Panc1 (cell line): ENCODE data around the gene NAA80. TPM values are rescaled to one million over a fixed set of nuclear protein-coding genes. Genes with fewer than 3 reads are reported as not detected.

Experiments used
- ATAC-seq: fragments of 200-7000 bp; cut with Tn5 transposase; 2 replicates; pipeline ENCODE4 v1.9.1; 2020; ENCODE audit warnings: mild to moderate bottlenecking, moderate library complexity
- BruUV-seq: library from RNA; stranded (reverse); fragments of 400-500 nt; replicated peaks from 2 replicates; lab custom pipeline; 2021; lab: Mats Ljungman, UMichigan
- CTCF ChIA-PET: fragments of 300-600 bp; sonication (Branson Sonifier 250); formaldehyde crosslinking; loops from one replicate; lab custom pipeline; 2022; ENCODE audit warnings: antibody characterized with exemption; lab: Charles Lee
- POLR2A ChIA-PET: fragments of 300-600 bp; sonication (Branson Sonifier 250); formaldehyde crosslinking; loops from one replicate; lab custom pipeline; 2022; ENCODE audit warnings: antibody characterized with exemption; lab: Charles Lee
- DNase-seq: peaks from one replicate; pipeline ENCODE4 v3.0.0-alpha.2; 2010; ENCODE audit warnings: low read depth, low spot score
- H3K27ac ChIP-seq: 2 replicates; pipeline ENCODE4 v1.5.1; 2011; ENCODE audit warnings: mild to moderate bottlenecking, low read length, inconsistent platforms
- H3K27me3 ChIP-seq: fragments of 200-500 bp; sonication (Bioruptor generic); 2 replicates; pipeline ENCODE4 v1.6.0; 2014; ENCODE audit warnings: low read length, inconsistent platforms; ENCODE audit not compliant: control insufficient read depth, insufficient read depth
- H3K36me3 ChIP-seq: fragments of 200-500 bp; sonication (Bioruptor generic); 2 replicates; pipeline ENCODE4 v1.5.1; 2014; ENCODE audit warnings: inconsistent platforms, mild to moderate bottlenecking, low read length, moderate library complexity; ENCODE audit not compliant: control insufficient read depth, insufficient read depth
- H3K4me1 ChIP-seq: 2 replicates; pipeline ENCODE4 v1.5.1; 2011; ENCODE audit warnings: inconsistent platforms, mild to moderate bottlenecking, low read length, moderate library complexity; ENCODE audit not compliant: control insufficient read depth, insufficient read depth
- H3K4me3 ChIP-seq, 2 experiments: 2 replicates each; pipeline ENCODE4 v1.5.1; 2011 to 2012; ENCODE audit warnings: low read depth in 2 of 2, low read length in 2 of 2, mild to moderate bottlenecking in 2 of 2, inconsistent platforms in 1 of 2, moderate library complexity in 1 of 2
- H3K9me3 ChIP-seq: fragments of 200-500 bp; sonication (Bioruptor generic); 2 replicates; pipeline ENCODE4 v1.5.1; 2014; ENCODE audit warnings: low read depth, mild to moderate bottlenecking, inconsistent platforms, low read length, moderate library complexity; ENCODE audit not compliant: control insufficient read depth, insufficient read depth
- POLR2AphosphoS5 ChIP-seq: IDR thresholded peaks from 2 replicates; pipeline ENCODE4 v1.6.1; 2012; ENCODE audit warnings: mild to moderate bottlenecking, low read depth, low read length, moderate library complexity
- SIN3A ChIP-seq: IDR thresholded peaks from 2 replicates; pipeline ENCODE4 v1.6.1; 2012; ENCODE audit warnings: low read depth, mild to moderate bottlenecking, low read length, moderate library complexity, borderline replicate concordance; ENCODE audit not compliant: insufficient read depth
- TCF7L2 ChIP-seq: IDR thresholded peaks from 2 replicates; pipeline ENCODE4 v1.6.1; 2011; ENCODE audit warnings: mild to moderate bottlenecking, low read depth, low read length, inconsistent platforms
- in situ Hi-C: cut with HindIII; loops from 2 replicates; pipeline ENCODE4 v1.10.0; 2016; ENCODE audit warnings: low sequenced_read_pairs, low pct_unique_long_range_greater_than_20kb
- intact Hi-C: fragments of 100-400 bp; cut with micrococcal nuclease; formaldehyde crosslinking; loops from one replicate; pipeline ENCODE4 v1.10.0; 2022; ENCODE audit not compliant: unreplicated experiment
- total RNA-seq: library from RNA; stranded (reverse); gene quantifications from one replicate; pipeline ENCODE4 v1.2.1, GENCODE V29; 2021; ENCODE audit not compliant: unreplicated experiment
- TF ChIP-seq, protein P1 (sequence below), 2 experiments: IDR thresholded peaks; 2 replicates each; pipeline ENCODE4 v1.6.1; 2011 to 2012; ENCODE audit warnings: low read depth in 2 of 2, control low read depth in 1 of 2, low read length in 1 of 2, mild to moderate bottlenecking in 1 of 2, moderate library complexity in 1 of 2; ENCODE audit not compliant: insufficient read depth in 1 of 2
- TF ChIP-seq, protein P2 (sequence below): fragments of 450-650 bp; IDR thresholded peaks from 2 replicates; pipeline ENCODE4 v1.5.1; 2017; ENCODE audit warnings: mild to moderate bottlenecking

Gene NAA80
- total RNA-seq, 1 experiment from 2014 or later, result 7.2 TPM

DNA sequence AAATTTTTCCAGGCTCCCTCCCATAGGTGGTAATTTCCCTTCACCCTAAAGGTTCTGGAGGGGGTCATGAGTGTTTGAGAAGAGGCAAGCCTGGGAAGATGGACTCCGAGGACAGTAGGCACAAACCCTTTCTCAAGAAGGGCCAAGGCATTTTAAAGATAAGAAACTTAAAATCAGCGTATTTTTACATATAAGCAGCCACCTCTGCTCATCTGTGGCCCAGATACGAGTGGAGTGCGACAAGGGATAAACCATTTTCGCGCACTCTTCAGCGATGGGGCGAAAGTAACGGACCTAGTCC is 40.9 kb upstream of the NAA80 start:
- no peak for TF ChIP-seq TCF7L2
- TF ChIP-seq, protein P1, sequence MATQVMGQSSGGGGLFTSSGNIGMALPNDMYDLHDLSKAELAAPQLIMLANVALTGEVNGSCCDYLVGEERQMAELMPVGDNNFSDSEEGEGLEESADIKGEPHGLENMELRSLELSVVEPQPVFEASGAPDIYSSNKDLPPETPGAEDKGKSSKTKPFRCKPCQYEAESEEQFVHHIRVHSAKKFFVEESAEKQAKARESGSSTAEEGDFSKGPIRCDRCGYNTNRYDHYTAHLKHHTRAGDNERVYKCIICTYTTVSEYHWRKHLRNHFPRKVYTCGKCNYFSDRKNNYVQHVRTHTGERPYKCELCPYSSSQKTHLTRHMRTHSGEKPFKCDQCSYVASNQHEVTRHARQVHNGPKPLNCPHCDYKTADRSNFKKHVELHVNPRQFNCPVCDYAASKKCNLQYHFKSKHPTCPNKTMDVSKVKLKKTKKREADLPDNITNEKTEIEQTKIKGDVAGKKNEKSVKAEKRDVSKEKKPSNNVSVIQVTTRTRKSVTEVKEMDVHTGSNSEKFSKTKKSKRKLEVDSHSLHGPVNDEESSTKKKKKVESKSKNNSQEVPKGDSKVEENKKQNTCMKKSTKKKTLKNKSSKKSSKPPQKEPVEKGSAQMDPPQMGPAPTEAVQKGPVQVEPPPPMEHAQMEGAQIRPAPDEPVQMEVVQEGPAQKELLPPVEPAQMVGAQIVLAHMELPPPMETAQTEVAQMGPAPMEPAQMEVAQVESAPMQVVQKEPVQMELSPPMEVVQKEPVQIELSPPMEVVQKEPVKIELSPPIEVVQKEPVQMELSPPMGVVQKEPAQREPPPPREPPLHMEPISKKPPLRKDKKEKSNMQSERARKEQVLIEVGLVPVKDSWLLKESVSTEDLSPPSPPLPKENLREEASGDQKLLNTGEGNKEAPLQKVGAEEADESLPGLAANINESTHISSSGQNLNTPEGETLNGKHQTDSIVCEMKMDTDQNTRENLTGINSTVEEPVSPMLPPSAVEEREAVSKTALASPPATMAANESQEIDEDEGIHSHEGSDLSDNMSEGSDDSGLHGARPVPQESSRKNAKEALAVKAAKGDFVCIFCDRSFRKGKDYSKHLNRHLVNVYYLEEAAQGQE (IDR thresholded peaks at IDR 0.05; ENCODE audit: insufficient read depth in 1 of 2, low read depth in 2 of 2, low read length in 1 of 2), result no peak
- no peak for TF ChIP-seq SIN3A
- TF ChIP-seq, protein P2, sequence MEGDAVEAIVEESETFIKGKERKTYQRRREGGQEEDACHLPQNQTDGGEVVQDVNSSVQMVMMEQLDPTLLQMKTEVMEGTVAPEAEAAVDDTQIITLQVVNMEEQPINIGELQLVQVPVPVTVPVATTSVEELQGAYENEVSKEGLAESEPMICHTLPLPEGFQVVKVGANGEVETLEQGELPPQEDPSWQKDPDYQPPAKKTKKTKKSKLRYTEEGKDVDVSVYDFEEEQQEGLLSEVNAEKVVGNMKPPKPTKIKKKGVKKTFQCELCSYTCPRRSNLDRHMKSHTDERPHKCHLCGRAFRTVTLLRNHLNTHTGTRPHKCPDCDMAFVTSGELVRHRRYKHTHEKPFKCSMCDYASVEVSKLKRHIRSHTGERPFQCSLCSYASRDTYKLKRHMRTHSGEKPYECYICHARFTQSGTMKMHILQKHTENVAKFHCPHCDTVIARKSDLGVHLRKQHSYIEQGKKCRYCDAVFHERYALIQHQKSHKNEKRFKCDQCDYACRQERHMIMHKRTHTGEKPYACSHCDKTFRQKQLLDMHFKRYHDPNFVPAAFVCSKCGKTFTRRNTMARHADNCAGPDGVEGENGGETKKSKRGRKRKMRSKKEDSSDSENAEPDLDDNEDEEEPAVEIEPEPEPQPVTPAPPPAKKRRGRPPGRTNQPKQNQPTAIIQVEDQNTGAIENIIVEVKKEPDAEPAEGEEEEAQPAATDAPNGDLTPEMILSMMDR, result no peak
- no peak for TF ChIP-seq POLR2AphosphoS5
- H3K4me3 ChIP-seq, result peak overlapping the region; percentile 28 to 39
- DNase-seq (no peak), ATAC-seq (no peak)
- peaks cover 6% of the 10 kb centered on the region; the same call in 1 of the 2 replicates for H3K4me1 ChIP-seq
- intact Hi-C loops, result no loop called here
- CTCF ChIA-PET, result no interaction called here
- H3K9me3 ChIP-seq, result no peaks in the 10 kb centered on the region
- peaks cover 8% of the 10 kb centered on the region; the same call in 1 of the 2 replicates for H3K36me3 ChIP-seq
- no peaks in the 10 kb centered on the region for H3K27me3 ChIP-seq
- in situ Hi-C loops, result no loop called here
- POLR2A ChIA-PET, result interaction anchor here (0.6 kb wide), 1 partner anchor 28 kb away, joined by 3 read pairs; no protein-coding TSS in a partner anchor
- BruUV-seq, result no TSS peak
- 0 out of 2 replicates have a peak overlapping the region, but pooled peaks have one; percentile 26 for H3K27ac ChIP-seq

DNA sequence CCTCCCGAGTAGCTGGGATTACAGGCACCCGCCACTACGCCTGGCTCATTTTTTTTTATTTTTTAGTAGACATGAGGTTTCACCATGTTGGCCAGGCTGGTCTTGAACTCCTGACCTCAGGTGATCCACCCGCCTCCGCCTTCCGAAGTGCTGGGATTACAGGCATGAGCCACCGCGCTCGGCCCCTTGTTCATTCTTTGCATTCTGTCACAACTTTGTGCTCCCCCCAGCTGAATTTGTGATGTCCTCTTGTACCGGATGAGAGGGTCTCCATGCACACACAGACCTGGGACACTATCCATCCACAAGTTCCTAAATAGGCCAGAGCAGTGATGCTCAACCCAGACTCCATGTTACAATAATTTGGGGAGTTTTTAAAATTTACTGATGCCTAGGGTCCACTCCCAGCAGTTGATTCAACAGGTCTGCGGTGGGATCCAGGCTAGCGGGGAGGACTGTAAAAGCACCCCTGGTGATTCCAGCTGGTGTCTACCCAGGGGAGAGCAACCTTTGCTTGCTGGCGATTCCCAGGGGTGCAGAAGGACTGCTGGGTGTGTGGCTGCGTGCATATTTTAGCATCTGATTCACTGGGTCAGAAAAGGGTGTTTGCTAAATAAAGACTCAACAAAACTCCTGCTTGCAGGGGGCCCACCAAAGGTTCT is 40.4 kb upstream of the NAA80 start:
- in situ Hi-C loops, result no loop called here

More for the DNA sequence above, 40.4 kb upstream of the NAA80 start:
- no peaks in the 10 kb centered on the region for H3K9me3 ChIP-seq
- TF ChIP-seq, protein P1 (IDR thresholded peaks at IDR 0.05; ENCODE audit: insufficient read depth in 1 of 2, low read depth in 2 of 2, low read length in 1 of 2), result no peak
- TF ChIP-seq TCF7L2, result no peak
- TF ChIP-seq, protein P2, result no peak
- no peak for TF ChIP-seq SIN3A
- TF ChIP-seq POLR2AphosphoS5, result no peak
- POLR2A ChIA-PET, result no interaction called here
- ATAC-seq (no peak), DNase-seq (no peak)
- CTCF ChIA-PET, result no interaction called here
- 0 out of 2 replicates have a peak overlapping the region, but pooled peaks have one; percentile 26 for H3K27ac ChIP-seq
- H3K4me1 ChIP-seq, result peaks cover 8% of the 10 kb centered on the region; the same call in 1 of the 2 replicates
- intact Hi-C loops, result no loop called here
- no TSS peak for BruUV-seq
- no peaks in the 10 kb centered on the region for H3K27me3 ChIP-seq
- peak overlapping the region; percentile 28 to 39; a peak in 3 of 4 replicates for H3K4me3 ChIP-seq
- H3K36me3 ChIP-seq, result peaks cover 8% of the 10 kb centered on the region; the same call in 1 of the 2 replicates
